NCI-H226 (cell line): ENCODE data around the gene TRPC3.

Experiments used
- DNase-seq: peaks from one replicate; pipeline ENCODE4 v3.0.0-alpha.2; 2015

TRPC3 gene

DNA sequence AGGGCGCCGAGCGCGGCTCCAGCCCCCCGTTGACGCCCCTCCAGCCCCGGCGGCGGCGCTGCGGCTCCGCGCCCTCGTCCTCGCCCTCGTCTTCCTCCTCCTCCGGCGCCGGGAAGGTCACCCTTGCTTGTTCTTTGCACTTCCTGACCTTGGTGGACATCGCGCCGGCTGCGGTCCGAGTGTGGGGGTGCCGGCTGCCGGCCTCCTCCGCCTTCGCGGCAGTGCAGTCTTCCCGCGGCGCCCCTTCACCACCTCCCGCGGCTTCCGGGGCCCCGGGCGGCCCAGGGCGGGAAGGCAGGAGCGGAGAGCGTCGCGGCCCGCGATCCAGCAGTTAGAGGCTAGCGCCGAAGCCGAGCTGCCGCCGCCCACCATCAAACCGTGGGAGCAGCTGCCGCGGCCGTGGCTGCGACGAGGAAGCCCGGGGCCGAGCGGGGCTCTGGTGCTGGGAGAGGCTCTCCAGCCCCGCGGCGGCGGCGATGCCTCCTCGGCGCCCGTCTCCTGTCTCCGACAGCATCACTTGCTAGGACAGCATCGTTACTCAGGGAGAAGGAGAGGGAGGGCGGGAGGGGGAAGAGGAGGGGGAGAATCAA, at the start of gene TRPC3:
Gene TRPC3, minus strand, starts transcription at position 540 of the 590 bp plus-strand sequence. Its CDS starts 380 bp downstream, at position 160.
- peak; percentile 20 for DNase-seq

GRCh38 chr4:122000849-122001248, 49.0 kb upstream of the TRPC3 start:
- DNase-seq: no peak

GRCh38 chr4:121998024-121998423, 46.2 kb upstream of the TRPC3 start:
- peak; percentile 10 for DNase-seq

DNA sequence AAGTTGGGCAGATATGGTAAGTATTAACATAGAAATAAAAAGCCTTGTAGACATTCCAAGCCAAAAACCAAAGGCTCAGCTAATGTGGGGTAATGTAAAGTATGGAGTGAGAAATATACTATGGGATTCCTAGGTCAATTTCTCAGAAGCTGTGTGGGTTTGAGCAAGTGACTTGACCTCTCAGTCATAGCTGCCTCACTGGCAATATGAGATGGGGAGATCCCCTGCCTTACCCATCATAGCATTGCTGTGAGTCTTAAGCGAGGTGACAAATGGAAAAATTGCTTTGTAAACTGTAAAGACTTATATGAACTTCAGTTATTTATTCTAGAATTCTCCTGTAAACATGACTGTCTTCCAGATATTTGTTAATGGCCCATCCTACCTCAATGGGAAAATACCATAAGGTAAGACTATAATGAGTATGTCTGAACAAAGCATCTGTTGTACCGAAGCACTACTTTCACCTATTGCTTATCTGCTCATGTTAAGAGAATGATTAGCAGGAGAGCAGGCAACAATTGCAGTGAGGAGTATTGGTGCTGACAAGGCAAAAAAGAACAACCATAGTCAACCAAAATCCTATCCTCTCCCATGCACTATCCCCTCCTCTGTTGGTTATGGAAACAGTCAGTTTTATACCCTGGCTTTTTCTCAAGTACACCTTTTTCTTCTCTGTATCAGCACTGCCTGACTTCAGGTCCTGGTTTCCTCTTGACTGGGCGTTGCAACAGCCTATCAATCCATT, 44.1 kb upstream of the TRPC3 start:
- no peak for DNase-seq

DNA sequence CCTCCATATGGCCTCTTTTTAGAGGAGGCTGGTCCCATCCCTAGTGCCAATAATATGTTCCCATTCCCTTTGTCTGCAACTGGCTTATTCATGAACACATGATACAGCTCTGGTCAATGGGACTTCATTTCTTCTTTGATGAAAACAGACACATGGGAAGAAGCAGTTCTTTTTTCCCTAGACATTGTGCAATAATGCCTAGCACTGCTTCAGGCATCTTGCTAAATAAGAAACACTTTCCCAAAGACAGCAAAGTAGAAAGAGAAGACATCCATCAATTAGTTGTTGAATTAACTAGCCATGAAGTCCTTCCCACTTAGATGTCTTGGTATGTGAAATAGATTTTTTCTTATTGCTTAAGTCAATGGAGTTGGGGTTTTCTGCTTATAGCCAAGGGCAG, 40.1 kb upstream of the TRPC3 start:
- DNase-seq: no peak

- DNase-seq: no peak
Measured at GRCh38 chr4:121990489-121990888, 38.6 kb upstream of the TRPC3 start.

DNA sequence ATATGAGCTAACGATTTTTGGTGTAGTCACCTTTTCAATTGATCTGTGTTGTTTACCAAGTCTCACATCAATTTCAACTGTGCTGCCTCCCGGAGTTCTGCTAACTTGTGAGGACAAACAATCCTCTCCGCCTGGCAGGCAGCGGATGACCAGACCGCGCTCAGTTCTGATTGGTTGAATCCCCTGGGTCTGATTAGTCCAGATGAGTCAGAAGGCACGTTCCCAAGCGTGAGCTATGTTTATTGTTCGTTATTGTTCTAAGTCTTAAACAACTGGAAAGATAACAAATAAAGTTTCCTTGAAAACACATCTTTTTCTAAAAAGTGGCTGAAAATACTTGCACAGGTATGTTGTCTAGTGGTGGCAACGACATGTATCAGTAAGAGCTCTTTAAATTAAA, 37.9 kb upstream of the TRPC3 start:
- no peak for DNase-seq

- DNase-seq: no peak
Measured at GRCh38 chr4:121988950-121989349, 37.1 kb upstream of the TRPC3 start.

DNA sequence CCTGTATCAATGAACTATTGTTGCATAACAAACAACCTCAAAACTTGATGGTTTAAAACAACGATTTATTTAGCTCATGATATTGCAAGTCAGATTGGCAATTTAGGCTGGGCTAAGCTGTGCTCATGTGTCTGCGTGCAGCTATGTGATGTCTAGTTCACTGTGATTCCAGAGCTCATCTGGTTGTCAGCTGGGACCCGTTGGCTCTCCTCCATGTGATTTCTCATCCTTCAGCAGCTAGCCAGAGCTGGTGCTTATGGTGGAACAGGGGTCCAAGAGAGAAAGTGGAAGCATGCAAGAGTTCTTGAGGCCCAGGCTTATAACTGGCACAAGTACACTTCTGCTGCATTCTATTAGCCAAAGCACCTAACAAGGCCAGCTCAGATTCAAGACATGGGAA, 28.8 kb upstream of the TRPC3 start:
- no peak for DNase-seq

- no peak for DNase-seq
Measured at GRCh38 chr4:121978172-121978516, 26.3 kb upstream of the TRPC3 start.

DNA sequence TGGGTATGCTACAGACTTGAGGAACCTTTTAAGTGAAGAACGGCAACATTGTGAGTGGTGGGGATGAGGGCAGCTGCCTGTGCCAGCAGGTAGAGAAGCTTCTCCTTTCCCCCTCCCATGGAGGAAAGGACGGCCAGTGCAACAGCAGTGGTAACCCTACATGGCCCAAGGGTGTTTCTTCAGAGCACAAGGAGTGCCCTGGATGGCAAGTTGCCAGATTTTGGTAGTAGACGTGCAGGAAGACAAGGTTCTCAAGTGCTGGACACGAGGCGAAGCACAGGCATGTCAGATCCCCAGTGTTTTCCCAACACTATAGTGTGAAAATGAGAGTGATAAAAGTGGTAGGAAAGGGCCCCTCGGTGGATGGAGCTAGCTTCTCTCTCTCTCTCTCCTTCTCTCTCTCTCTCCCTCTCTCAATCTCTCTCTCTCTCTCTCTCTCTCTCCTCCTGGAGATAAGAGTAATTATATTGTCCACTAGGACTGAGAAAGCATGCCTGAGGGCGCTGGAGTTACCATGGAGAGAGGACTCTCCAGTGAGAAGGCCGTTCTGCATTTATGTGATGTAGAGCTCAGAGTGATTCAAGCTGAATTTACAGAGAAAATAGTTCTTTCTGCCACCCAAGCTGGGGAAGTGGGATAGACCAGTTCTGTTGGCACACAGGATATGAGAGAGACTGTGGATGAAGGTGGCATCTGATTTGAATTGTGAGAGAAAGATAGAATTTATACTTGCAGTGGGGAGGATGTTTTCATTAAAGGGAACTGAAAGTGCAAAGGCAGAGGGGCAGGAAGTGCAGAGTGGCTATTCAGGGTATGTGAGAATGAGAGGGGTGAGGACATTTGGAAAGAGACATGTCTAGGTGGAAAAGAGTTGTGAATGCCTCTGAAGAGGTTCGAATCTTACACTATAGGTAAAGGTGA, 25.7 kb upstream of the TRPC3 start:
- peak; percentile 32 for DNase-seq

DNA sequence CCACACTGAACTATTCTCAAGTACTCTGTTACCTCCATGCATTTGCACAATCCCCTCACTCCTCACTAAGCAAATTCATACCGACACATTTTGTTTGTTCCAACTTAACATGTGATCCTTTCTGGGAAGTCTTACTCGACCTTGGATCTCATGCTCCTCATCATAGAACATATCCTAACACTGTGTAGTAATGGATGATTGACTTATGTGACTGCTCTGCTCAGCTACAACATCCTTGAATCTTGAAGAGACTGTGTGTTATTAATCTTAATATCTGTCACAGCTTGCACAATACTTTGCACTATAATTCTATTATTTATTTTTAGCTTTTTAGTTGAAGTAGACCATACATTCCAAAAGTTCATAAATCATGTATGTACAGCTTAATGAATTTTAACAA, 23.9 kb upstream of the TRPC3 start:
- DNase-seq: no peak

DNA sequence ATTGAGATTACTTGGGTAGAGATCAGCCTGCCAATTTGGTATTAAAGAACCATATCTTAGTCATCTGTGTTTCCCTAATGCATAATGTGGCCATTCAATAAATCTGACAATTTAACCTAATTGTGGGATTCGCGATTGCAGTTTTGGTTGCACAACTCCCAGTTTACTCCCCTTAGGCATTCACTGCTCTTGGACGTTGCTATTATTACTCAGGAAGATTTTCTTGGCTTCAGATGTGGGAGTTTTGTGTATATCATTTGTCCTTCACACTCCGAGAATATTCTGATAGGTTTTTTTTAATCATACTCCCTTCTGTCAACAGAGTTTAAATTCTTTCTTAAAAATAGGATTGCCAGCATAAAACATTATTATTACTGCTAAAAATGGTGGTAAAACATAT, 22.0 kb upstream of the TRPC3 start:
- peak; percentile 43 for DNase-seq

GRCh38 chr4:121968859-121969258, 17.0 kb upstream of the TRPC3 start:
- DNase-seq: no peak

- no peak for DNase-seq
Measured at GRCh38 chr4:121964958-121965357, 13.1 kb upstream of the TRPC3 start.

DNA sequence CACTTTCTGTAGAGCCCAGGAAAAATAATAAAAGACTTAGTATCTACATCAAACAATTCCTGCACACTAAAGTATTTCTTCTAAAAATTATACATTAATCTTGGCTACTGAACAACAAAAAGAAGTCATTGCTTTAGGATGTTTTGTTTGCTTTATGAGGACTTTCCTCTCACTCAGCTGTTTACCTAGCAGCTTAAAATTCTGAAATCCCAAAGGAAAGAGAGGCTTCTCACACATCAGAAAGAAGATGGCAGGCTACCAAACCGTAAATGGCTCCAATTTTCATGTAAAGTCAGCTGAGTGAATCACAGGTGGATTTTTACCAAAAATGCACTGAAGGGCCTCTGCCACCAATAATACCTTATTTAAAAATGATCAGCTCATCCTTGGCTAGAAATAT, 9.0 kb upstream of the TRPC3 start:
- no peak for DNase-seq

- DNase-seq: no peak
Measured at GRCh38 chr4:121958777-121959176, 6.9 kb upstream of the TRPC3 start.

- DNase-seq: no peak
Measured at GRCh38 chr4:121957266-121957665, 5.4 kb upstream of the TRPC3 start.

DNA sequence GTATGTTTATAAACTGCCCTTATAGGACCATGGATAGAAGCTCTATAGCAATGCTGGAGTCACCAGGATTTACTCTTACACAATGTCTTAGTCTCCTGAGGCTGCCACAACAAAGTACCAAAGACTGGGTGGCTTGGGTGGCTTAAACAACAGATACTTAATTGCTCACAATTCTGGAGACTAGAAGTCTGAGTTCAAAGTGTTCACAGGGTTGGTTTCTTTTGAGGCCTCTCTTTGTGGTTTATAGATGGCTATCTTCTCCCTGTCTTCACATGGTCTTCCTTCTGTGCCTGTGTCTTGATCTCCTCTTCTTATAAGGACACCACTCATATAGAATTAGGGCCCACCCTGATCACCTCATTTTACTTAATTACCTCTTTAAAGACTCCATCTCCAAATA, 2.0 kb upstream of the TRPC3 start:
- DNase-seq: no peak

GRCh38 chr4:121952290-121952689, 430 bp upstream of the TRPC3 start:
- no peak for DNase-seq

DNA sequence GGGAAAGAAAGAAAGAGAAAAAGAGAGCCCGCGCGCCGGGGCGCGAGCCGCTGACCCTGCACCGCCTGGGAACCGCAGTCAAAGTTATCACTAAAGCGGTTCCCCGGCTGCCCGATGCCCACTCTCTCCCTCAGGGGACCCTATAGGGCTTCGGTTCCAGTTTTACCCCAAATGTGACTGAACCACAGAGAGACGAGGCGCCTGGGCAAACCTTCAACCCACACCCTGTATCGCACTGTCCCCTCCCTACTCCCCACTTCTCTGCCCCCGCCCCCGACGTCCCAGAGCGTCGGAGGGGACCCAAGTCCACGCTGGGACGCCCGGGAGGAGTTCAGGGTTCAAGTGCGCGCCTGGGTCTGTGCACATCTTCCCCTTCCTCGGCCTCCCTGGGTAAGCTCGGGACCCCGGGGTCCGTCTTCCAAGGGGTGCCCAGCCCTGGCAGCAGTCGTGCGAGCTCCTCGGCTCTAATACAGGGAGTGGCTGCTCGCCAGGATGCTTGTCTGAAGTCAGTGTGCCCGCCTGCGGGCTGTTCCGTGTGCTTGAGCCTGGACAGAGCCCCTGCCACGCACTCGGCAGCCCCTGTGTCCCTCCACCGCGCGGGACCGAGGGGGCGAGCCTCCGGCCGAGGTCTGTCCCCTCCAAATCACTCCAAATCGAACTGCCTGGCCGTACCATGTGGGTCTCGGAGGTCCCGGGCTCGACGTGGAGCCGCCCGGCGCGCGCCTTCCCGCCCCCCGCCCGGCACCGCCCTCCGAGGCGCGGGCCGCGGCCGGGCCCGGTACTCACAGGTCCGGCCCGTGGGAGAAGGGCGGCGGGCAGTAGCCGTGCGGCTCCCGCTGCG, 960 bp downstream of the TRPC3 start:
- DNase-seq: no peak

GRCh38 chr4:121950212-121950679, 1.6 kb downstream of the TRPC3 start:
- peak; percentile 55 for DNase-seq

DNA sequence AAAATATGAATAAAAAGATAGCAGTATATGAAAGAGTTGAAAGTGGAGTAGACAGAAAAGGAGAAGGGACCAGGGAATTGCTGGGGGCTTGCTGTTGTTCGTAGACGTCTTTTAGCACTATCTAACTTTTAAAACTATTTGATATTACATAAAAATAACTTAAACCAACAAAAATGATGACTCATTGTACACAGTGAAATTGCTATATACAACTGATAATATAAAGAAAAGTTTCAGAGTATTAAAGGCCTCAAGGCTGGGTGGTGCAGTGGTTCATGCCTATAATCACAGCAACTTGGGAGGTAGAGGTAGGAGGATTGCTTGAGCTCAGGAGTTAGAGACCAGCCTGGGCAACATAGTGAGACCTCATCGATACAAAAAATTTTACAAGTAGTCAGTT, 5.2 kb downstream of the TRPC3 start:
- no peak for DNase-seq
